ENCODE data around the gene DHRS7B.

The DHRS7B gene

GRCh38 chr17:21176773-21177395, 50.1 kb downstream of the DHRS7B start:
- TF ChIP-seq POLR2AphosphoS5 (IDR thresholded peaks at IDR 0.05; ENCODE audit: low read depth, low read length) (no peak), REST (IDR thresholded peaks at IDR 0.05; ENCODE audit: insufficient read depth in 1 of 2, low read depth in 2 of 2, low read length in 2 of 2) (no peak)

DNA sequence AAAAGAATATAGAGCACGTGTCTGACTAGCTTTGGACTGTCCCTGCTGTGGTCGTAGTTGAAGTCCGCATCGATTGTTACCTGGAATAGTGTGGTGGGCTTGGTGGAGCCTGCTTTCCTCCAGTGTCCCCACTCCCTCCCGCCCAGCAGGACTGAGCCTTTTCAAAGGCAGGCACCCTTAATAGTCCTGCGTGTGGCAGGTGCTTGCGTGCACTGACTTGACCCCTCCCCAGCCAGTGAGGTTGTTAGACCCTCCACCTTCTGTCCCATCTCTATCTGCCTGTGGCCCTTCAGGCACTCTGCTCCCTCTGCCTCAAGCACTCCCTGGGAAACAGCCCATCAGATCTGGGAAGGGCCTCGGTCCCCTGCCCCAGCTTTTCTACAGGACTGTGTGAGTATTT, 50.6 kb downstream of the DHRS7B start:
- TF ChIP-seq FOXP2 (optimal IDR thresholded peaks at IDR 0.05; ENCODE audit: borderline replicate concordance, extremely low read depth, extremely low read length, insufficient read depth): no peak
- TF ChIP-seq REST (IDR thresholded peaks at IDR 0.05; ENCODE audit: insufficient read depth in 1 of 2, low read depth in 2 of 2, low read length in 2 of 2): no peak
- TF ChIP-seq TAF1 (IDR thresholded peaks at IDR 0.05; ENCODE audit: borderline replicate concordance, insufficient read depth, low read length): no peak
- no peak for TF ChIP-seq SIN3A (IDR thresholded peaks at IDR 0.05; ENCODE audit: borderline replicate concordance, insufficient read depth, low read length)

DNA sequence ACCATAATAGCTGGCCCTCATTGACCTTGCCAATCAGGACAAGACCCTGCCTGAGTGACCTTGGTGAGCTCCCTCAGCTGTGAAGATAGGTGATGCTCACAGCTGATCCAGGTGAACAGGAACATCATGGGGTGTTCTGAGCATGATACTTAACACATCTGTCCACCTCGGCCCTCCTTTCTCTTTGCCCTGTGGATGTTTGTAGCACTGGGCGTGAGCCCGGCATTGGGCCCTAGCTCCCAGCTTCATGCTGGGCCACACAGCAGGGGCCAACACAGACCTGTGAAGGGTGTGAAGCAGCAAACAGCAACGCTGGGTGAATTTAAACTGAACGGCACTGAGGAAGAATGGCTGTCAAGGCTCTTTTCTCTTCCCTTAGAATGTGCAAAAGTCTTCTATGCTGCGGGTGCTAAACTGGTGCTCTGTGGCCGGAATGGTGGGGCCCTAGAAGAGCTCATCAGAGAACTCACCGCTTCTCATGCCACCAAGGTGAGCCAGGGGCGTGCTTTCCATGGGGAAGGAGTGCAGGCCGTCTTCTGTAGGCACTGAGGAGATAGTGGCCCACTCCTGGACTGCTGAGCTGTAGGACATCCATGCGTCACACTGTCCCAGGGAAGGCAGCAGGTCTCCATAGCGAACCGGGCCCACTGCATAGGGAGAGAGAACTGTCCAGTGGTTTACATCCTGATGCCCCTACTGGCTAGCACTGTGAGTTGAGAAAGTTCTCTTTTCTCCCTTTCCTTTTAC, 51.3 kb downstream of the DHRS7B start:
- TF ChIP-seq TAF1 (IDR thresholded peaks at IDR 0.05; ENCODE audit: borderline replicate concordance, insufficient read depth, low read length) (no peak), REST (IDR thresholded peaks at IDR 0.05; ENCODE audit: insufficient read depth in 1 of 2, low read depth in 2 of 2, low read length in 2 of 2) (no peak), SIN3A (IDR thresholded peaks at IDR 0.05; ENCODE audit: borderline replicate concordance, insufficient read depth, low read length) (no peak), FOXP2 (optimal IDR thresholded peaks at IDR 0.05; ENCODE audit: borderline replicate concordance, extremely low read depth, extremely low read length, insufficient read depth) (no peak), POLR2AphosphoS5 (IDR thresholded peaks at IDR 0.05; ENCODE audit: low read depth, low read length) (no peak)

DNA sequence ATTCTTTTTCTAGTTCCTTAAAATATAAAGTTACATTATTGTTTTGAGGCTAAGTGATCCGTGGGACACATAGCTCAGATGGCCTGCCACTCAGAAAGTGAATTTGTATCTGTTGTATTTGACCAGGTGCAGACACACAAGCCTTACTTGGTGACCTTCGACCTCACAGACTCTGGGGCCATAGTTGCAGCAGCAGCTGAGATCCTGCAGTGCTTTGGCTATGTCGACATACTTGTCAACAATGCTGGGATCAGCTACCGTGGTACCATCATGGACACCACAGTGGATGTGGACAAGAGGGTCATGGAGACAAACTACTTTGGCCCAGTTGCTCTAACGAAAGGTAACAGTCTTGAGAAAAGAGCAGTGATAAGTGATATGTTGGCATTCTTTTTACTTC, 56.7 kb downstream of the DHRS7B start:
- TF ChIP-seq POLR2AphosphoS5 (IDR thresholded peaks at IDR 0.05; ENCODE audit: low read depth, low read length): no peak
- no peak for TF ChIP-seq SIN3A (IDR thresholded peaks at IDR 0.05; ENCODE audit: borderline replicate concordance, insufficient read depth, low read length)
- TF ChIP-seq TAF1 (IDR thresholded peaks at IDR 0.05; ENCODE audit: borderline replicate concordance, insufficient read depth, low read length): no peak
- no peak for TF ChIP-seq FOXP2 (optimal IDR thresholded peaks at IDR 0.05; ENCODE audit: borderline replicate concordance, extremely low read depth, extremely low read length, insufficient read depth)
- no peak for TF ChIP-seq REST (IDR thresholded peaks at IDR 0.05; ENCODE audit: insufficient read depth in 1 of 2, low read depth in 2 of 2, low read length in 2 of 2)
